IMR-90 (cell line): ENCODE results near the gene CELSR2. TPM values are rescaled to one million over a fixed set of nuclear protein-coding genes. Genes with fewer than 3 reads are reported as not detected.

Source experiments
- ATAC-seq: fragments of 200-7000 bp; cut with Tn5 transposase; 2 replicates; pipeline ENCODE4 v1.9.1; 2020; ENCODE audit warnings: low read depth, mild to moderate bottlenecking, moderate library complexity
- BruUV-seq: library from RNA; stranded (reverse); fragments of 400-500 nt; replicated peaks from 2 replicates; lab custom pipeline; 2021; lab: Mats Ljungman, UMichigan
- CTCF ChIA-PET: fragments of 300-600 bp; formaldehyde crosslinking; extraction: SDS; loops from one replicate; lab custom pipeline; 2021; ENCODE audit warnings: antibody characterized with exemption; lab: Yijun Ruan, JAX
- POLR2A ChIA-PET: fragments of 300-600 bp; sonication (Branson Sonifier 250); formaldehyde crosslinking; loops from one replicate; lab custom pipeline; 2022; ENCODE audit warnings: antibody characterized with exemption; ENCODE audit not compliant: unreplicated experiment; lab: Charles Lee
- DNase-seq: peaks from one replicate; pipeline ENCODE4 v3.0.0; 2013
- H2AFZ ChIP-seq: replicated peaks from 2 replicates; pipeline ENCODE3; 2013; ENCODE audit warnings: low read length, mild to moderate bottlenecking; ENCODE audit not compliant: poor library complexity
- H2AK5ac ChIP-seq: 2 replicates; pipeline ENCODE4 v1.6.1; 2013; ENCODE audit warnings: low read depth, low read length, inconsistent platforms
- H2AK9ac ChIP-seq: replicated peaks from 2 replicates; pipeline ENCODE3; 2013; ENCODE audit warnings: mild to moderate bottlenecking, low read depth, low read length, moderate library complexity; ENCODE audit not compliant: poor library complexity
- H2BK120ac ChIP-seq: 2 replicates; pipeline ENCODE4 v1.6.1; 2013; ENCODE audit warnings: low read depth, low read length, inconsistent platforms
- H2BK15ac ChIP-seq: 3 replicates; pipeline ENCODE4 v1.6.1; 2013; ENCODE audit warnings: low read depth, low read length, inconsistent platforms
- H2BK20ac ChIP-seq: 2 replicates; pipeline ENCODE4 v1.6.1; 2013; ENCODE audit warnings: low read depth, mild to moderate bottlenecking, inconsistent platforms, low read length, moderate library complexity
- H2BK5ac ChIP-seq: 2 replicates; pipeline ENCODE4 v1.6.1; 2013; ENCODE audit warnings: mild to moderate bottlenecking, low read depth, low read length, inconsistent platforms; ENCODE audit not compliant: poor library complexity, severe bottlenecking
- H3K14ac ChIP-seq: replicated peaks from 2 replicates; pipeline ENCODE4 v1.6.1; 2013; ENCODE audit warnings: low read depth, low read length, inconsistent platforms
- H3K18ac ChIP-seq: 2 replicates; pipeline ENCODE4 v1.6.1; 2013; ENCODE audit warnings: low read depth, low read length, control low read depth
- H3K23ac ChIP-seq: 2 replicates; pipeline ENCODE4 v1.6.1; 2013; ENCODE audit warnings: low read depth, low read length, inconsistent platforms
- H3K27ac ChIP-seq: 2 replicates; pipeline ENCODE4 v1.5.1; 2013; ENCODE audit warnings: mild to moderate bottlenecking, control low read depth, low read length; ENCODE audit not compliant: insufficient read depth
- H3K27me3 ChIP-seq: 2 replicates; pipeline ENCODE4 v1.6.1; 2013; ENCODE audit warnings: low read length; ENCODE audit not compliant: control insufficient read depth, insufficient read depth
- H3K36me3 ChIP-seq: 2 replicates; pipeline ENCODE4 v1.6.1; 2013; ENCODE audit warnings: low read length, mixed read lengths; ENCODE audit not compliant: control insufficient read depth, insufficient read depth
- H3K4ac ChIP-seq: 2 replicates; pipeline ENCODE4 v1.6.1; 2013; ENCODE audit warnings: low read depth, low read length, inconsistent platforms
- H3K4me1 ChIP-seq: 2 replicates; pipeline ENCODE4 v1.6.1; 2013; ENCODE audit warnings: low read length, mixed read lengths; ENCODE audit not compliant: control insufficient read depth, insufficient read depth
- H3K4me2 ChIP-seq: 2 replicates; pipeline ENCODE4 v1.6.1; 2013; ENCODE audit warnings: low read depth, mild to moderate bottlenecking, control low read depth, low read length, moderate library complexity
- H3K4me3 ChIP-seq: 2 replicates; pipeline ENCODE4 v1.5.1; 2013; ENCODE audit warnings: low read depth, mild to moderate bottlenecking, control low read depth, low read length, moderate library complexity; ENCODE audit not compliant: insufficient read depth
- H3K56ac ChIP-seq: 2 replicates; pipeline ENCODE4 v1.6.1; 2013; ENCODE audit warnings: low read length, inconsistent platforms; ENCODE audit not compliant: insufficient read depth; ENCODE audit errors: extremely low read depth
- H3K79me1 ChIP-seq, 2 experiments: 2 replicates each; pipeline ENCODE4 v1.6.1; 2013; ENCODE audit warnings: low read length in 2 of 2, inconsistent platforms in 1 of 2, low read depth in 1 of 2
- H3K9ac ChIP-seq: 2 replicates; pipeline ENCODE4 v1.6.1; 2013; ENCODE audit warnings: low read depth, low read length, control low read depth
- H3K9me1 ChIP-seq: 2 replicates; pipeline ENCODE4 v1.6.1; 2013; ENCODE audit warnings: low read length, inconsistent platforms; ENCODE audit not compliant: insufficient read depth
- H3K9me3 ChIP-seq: 2 replicates; pipeline ENCODE4 v1.6.1; 2013; ENCODE audit warnings: low read length; ENCODE audit not compliant: control insufficient read depth, insufficient read depth
- H4K20me1 ChIP-seq: 2 replicates; pipeline ENCODE4 v1.6.1; 2013; ENCODE audit warnings: low read length, inconsistent platforms; ENCODE audit not compliant: insufficient read depth
- H4K5ac ChIP-seq: 2 replicates; pipeline ENCODE4 v1.6.1; 2013; ENCODE audit warnings: mild to moderate bottlenecking, low read depth, low read length, control low read depth
- H4K8ac ChIP-seq, 2 experiments: 2 replicates each; pipeline ENCODE4 v1.6.1; 2013; ENCODE audit warnings: low read depth in 2 of 2, low read length in 2 of 2, control low read depth in 1 of 2, inconsistent platforms in 1 of 2
- H4K91ac ChIP-seq: 2 replicates; pipeline ENCODE4 v1.6.1; 2013; ENCODE audit warnings: low read depth, low read length, inconsistent platforms; ENCODE audit not compliant: insufficient read depth
- BHLHE40 ChIP-seq: fragments of 150-350 bp; IDR thresholded peaks from 2 replicates; pipeline ENCODE4 v1.6.1; 2016; ENCODE audit warnings: mild to moderate bottlenecking, low read depth, low read length
- CEBPB ChIP-seq: IDR thresholded peaks from 2 replicates; pipeline ENCODE4 v1.6.1; 2012; ENCODE audit warnings: low read depth, low read length, improper control_type of control experiment
- CTCF ChIP-seq: conservative IDR thresholded peaks from 2 replicates; pipeline ENCODE4 v1.5.1; 2012; ENCODE audit warnings: mild to moderate bottlenecking, low read depth, low read length, improper control_type of control experiment
- FOS ChIP-seq: fragments of 150-350 bp; IDR thresholded peaks from 2 replicates; pipeline ENCODE4 v1.6.1; 2016; ENCODE audit warnings: low read depth, low read length
- MAFK ChIP-seq: IDR thresholded peaks from 2 replicates; pipeline ENCODE4 v1.6.1; 2012; ENCODE audit warnings: low read depth, low read length, improper control_type of control experiment
- MAZ ChIP-seq: IDR thresholded peaks from 2 replicates; pipeline ENCODE4 v1.6.1; 2012; ENCODE audit warnings: low read depth, mild to moderate bottlenecking, low read length, improper control_type of control experiment, moderate library complexity, borderline replicate concordance
- MXI1 ChIP-seq: IDR thresholded peaks from 2 replicates; pipeline ENCODE4 v1.6.1; 2012; ENCODE audit warnings: low read depth, mild to moderate bottlenecking, low read length, moderate library complexity, borderline replicate concordance
- NFE2L2 ChIP-seq: fragments of 150-350 bp; IDR thresholded peaks from 2 replicates; pipeline ENCODE4 v1.6.1; 2016; ENCODE audit warnings: low read depth, mild to moderate bottlenecking, low read length
- POLR2A ChIP-seq: IDR thresholded peaks from 2 replicates; pipeline ENCODE4 v1.6.1; 2012; ENCODE audit warnings: mild to moderate bottlenecking, low read depth, low read length
- RAD21 ChIP-seq: IDR thresholded peaks from 2 replicates; pipeline ENCODE4 v1.6.1; 2012; ENCODE audit warnings: low read length, improper control_type of control experiment
- RCOR1 ChIP-seq: IDR thresholded peaks from 2 replicates; pipeline ENCODE4 v1.6.1; 2012; ENCODE audit warnings: mild to moderate bottlenecking, low read length, improper control_type of control experiment; ENCODE audit not compliant: insufficient replicate concordance
- RFX5 ChIP-seq: IDR thresholded peaks from 2 replicates; pipeline ENCODE4 v1.8.0; 2012; ENCODE audit warnings: low read depth, mild to moderate bottlenecking, low read length, moderate library complexity
- SMC3 ChIP-seq: fragments of 150-350 bp; IDR thresholded peaks from 2 replicates; pipeline ENCODE4 v1.6.1; 2016; ENCODE audit warnings: low read depth, mild to moderate bottlenecking, antibody characterized with exemption, low read length, moderate library complexity
- WGBS, 2 experiments: methylation state at CpG; one replicate each; pipeline versions ENCODE4 v1.1.5 to v1.1.7; 2013; ENCODE audit warnings: missing lambda C conversion rate in 2 of 2; ENCODE audit not compliant: insufficient read length in 1 of 2; ENCODE audit errors: extremely low coverage in 2 of 2; 5-methylcytosine and 5-hydroxymethylcytosine counted together
- dilution Hi-C: fragments of 300-500 bp; cut with HindIII; formaldehyde crosslinking; loops from one replicate; pipeline ENCODE4 v1.14.3; 2018; ENCODE audit warnings: low sequenced_read_pairs; ENCODE audit not compliant: unreplicated experiment
- in situ Hi-C: fragments of 300-500 bp; cut with MboI; formaldehyde crosslinking; loops from 3 replicates; pipeline ENCODE4 v1.14.3; 2019; ENCODE audit warnings: low sequenced_read_pairs, inconsistent platforms, mixed read lengths
- intact Hi-C: fragments of 100-400 bp; cut with micrococcal nuclease; formaldehyde crosslinking; loops from 2 replicates; pipeline ENCODE4 v1.10.0; 2022
- polyA plus RNA-seq, 3 experiments: library from polyadenylated mRNA; depleted of rRNA; stranded (reverse); fragments of >200 nt; gene quantifications; 2 replicates each; pipeline ENCODE4 v1.2.3, GENCODE V29; 2012; ENCODE audit warnings: low replicate concordance in 1 of 3
- total RNA-seq: library from RNA; depleted of rRNA; stranded (reverse); fragments of >200 nt; gene quantifications from 2 replicates; pipeline ENCODE4 v1.2.3, GENCODE V29; 2012
- TF ChIP-seq, protein P1 (sequence below): fragments of 150-350 bp; IDR thresholded peaks from 2 replicates; pipeline ENCODE4 v1.6.1; 2017; ENCODE audit warnings: mild to moderate bottlenecking, antibody characterized with exemption, low read length, low read depth
- TF ChIP-seq, protein P2 (sequence below): fragments of 150-350 bp; IDR thresholded peaks from 2 replicates; pipeline ENCODE4 v1.6.1; 2016; ENCODE audit warnings: low read depth, mild to moderate bottlenecking, low read length, moderate library complexity, borderline replicate concordance

The CELSR2 gene
- total and polyA plus RNA-seq, 2 of the 4 experiments (the other 2 are of a cell fraction) = 1.3 to 5.3 TPM

GRCh38 chr1:109251277-109252166 is 2.2 kb downstream of the CELSR2 start:
- Histone ChIP-seq H3K18ac (no peak overlapping the region), H3K9me1 (no peaks in the 10 kb centered on the region; the same call in 1 of the 2 replicates), H3K14ac (no peak overlapping the region), H3K36me3 (no peaks in the 10 kb centered on the region), H4K91ac (no peak overlapping the region), H4K20me1 (no peaks in the 10 kb centered on the region), H2BK5ac (no peak overlapping the region), H3K27me3 (no peaks in the 10 kb centered on the region), H4K8ac (no peak overlapping the region), H2BK120ac (no peak overlapping the region; the same call in 1 of the 2 replicates), H3K9me3 (no peaks in the 10 kb centered on the region), H3K4me2 (no peak overlapping the region), H2BK20ac (no peak overlapping the region), H3K23ac (no peak overlapping the region), H3K4ac (no peak overlapping the region), H2BK15ac (no peak overlapping the region), H2AK5ac (no peak overlapping the region), H3K56ac (no peak overlapping the region), H3K4me3 (no peak overlapping the region), H3K27ac (no peak overlapping the region), H3K79me1 (0 out of 4 replicates have a peak, but pooled peaks cover 0 to 8% of the 10 kb centered on the region in 2 experiments), H4K5ac (no peak overlapping the region), H2AK9ac (no peak overlapping the region), H3K9ac (no peak overlapping the region), H3K4me1 (peaks cover 22% of the 10 kb centered on the region), H2AFZ (no peak overlapping the region)
- intact Hi-C loops = no loop called here
- ATAC-seq (no peak), DNase-seq (no peak)
- in situ Hi-C loops = no loop called here
- 97% methylated on average over 12 of the region's 32 CpGs; no CpG with 5 or more reads in 1 of the 2 experiments for WGBS, 2 experiments
- dilution Hi-C loops = no loop called here
- ChIA-PET POLR2A (no interaction called here), CTCF (no interaction called here)
- BruUV-seq = no TSS peak
- no peak for TF ChIP-seq CTCF
- TF ChIP-seq RCOR1 = no peak
- TF ChIP-seq, protein P1, sequence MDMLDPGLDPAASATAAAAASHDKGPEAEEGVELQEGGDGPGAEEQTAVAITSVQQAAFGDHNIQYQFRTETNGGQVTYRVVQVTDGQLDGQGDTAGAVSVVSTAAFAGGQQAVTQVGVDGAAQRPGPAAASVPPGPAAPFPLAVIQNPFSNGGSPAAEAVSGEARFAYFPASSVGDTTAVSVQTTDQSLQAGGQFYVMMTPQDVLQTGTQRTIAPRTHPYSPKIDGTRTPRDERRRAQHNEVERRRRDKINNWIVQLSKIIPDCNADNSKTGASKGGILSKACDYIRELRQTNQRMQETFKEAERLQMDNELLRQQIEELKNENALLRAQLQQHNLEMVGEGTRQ = no peak
- TF ChIP-seq BHLHE40 = no peak
- TF ChIP-seq MXI1 = no peak
- TF ChIP-seq RFX5 = no peak
- TF ChIP-seq MAZ = no peak
- TF ChIP-seq, protein P2, sequence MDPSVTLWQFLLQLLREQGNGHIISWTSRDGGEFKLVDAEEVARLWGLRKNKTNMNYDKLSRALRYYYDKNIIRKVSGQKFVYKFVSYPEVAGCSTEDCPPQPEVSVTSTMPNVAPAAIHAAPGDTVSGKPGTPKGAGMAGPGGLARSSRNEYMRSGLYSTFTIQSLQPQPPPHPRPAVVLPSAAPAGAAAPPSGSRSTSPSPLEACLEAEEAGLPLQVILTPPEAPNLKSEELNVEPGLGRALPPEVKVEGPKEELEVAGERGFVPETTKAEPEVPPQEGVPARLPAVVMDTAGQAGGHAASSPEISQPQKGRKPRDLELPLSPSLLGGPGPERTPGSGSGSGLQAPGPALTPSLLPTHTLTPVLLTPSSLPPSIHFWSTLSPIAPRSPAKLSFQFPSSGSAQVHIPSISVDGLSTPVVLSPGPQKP = no peak
- TF ChIP-seq FOS = no peak
- no peak for TF ChIP-seq SMC3
- TF ChIP-seq POLR2A = no peak
- TF ChIP-seq NFE2L2 = no peak
- no peak for TF ChIP-seq CEBPB
- TF ChIP-seq MAFK = no peak
- no peak for TF ChIP-seq RAD21
